AG04449 (cell line): ENCODE results near the gene HSPD1.

Experiments
- CTCF ChIA-PET: fragments of 350-600 bp; formaldehyde crosslinking; extraction: SDS; loops from one replicate; lab custom pipeline; 2021; ENCODE audit warnings: antibody characterized with exemption; lab: Yijun Ruan, JAX
- POLR2A ChIA-PET: fragments of 400-600, 350-600 bp; formaldehyde crosslinking; extraction: SDS; loops from one replicate; lab custom pipeline; 2020; ENCODE audit warnings: antibody characterized with exemption, inconsistent platforms; lab: Yijun Ruan, JAX
- DNase-seq: peaks from one replicate; pipeline ENCODE4 v3.0.0-alpha.2; 2010; ENCODE audit warnings: low read depth, low spot score
- H3K4me3 ChIP-seq: 2 replicates; pipeline ENCODE4 v1.5.1; 2011; ENCODE audit warnings: low read depth, mild to moderate bottlenecking, control low read depth, low read length
- CTCF ChIP-seq: IDR thresholded peaks from one replicate; pipeline ENCODE4 v1.5.1; 2011; ENCODE audit warnings: mild to moderate bottlenecking, moderate library complexity, low read length, control low read depth, inconsistent platforms; ENCODE audit not compliant: insufficient read depth; ENCODE audit errors: missing control alignments

HSPD1 gene

GRCh38 chr2:197445746-197446145 is 53.9 kb downstream of the HSPD1 start:
- CTCF ChIA-PET = no interaction called here
- no peak for DNase-seq
- no peak overlapping the region for H3K4me3 ChIP-seq
- POLR2A ChIA-PET = no interaction called here
- TF ChIP-seq CTCF = no peak

GRCh38 chr2:197442857-197443256 is 56.8 kb downstream of the HSPD1 start:
- TF ChIP-seq CTCF = no peak
- ChIA-PET CTCF (interaction anchor here (1.0 to 1.1 kb wide), 2 partner anchors 10 to 264 kb away, joined by 3 read pairs; no protein-coding TSS in a partner anchor), POLR2A (interaction anchor here (1.0 to 1.4 kb wide), 2 partner anchors 10 to 18 kb away, joined by 4 to 6 read pairs; partner anchors contain the start of gene COQ10B)
- H3K4me3 ChIP-seq = no peak overlapping the region
- DNase-seq = no peak

- no peak for TF ChIP-seq CTCF
- DNase-seq = no peak
- no peak overlapping the region for H3K4me3 ChIP-seq
- POLR2A ChIA-PET = no interaction called here
- CTCF ChIA-PET = interaction anchor here (2.0 kb wide), 1 partner anchor 16 kb away, joined by 4 read pairs; the partner anchor contains the start of gene COQ10B
Observed at GRCh38 chr2:197437380-197437779, 62.3 kb downstream of the HSPD1 start.
